BE2C (cell line): ENCODE data around the gene C17orf113.
"Not testable (repeated sequence)": the region's sequence is repeated elsewhere in the genome, so short reads cannot be mapped to it uniquely, and the experiment has no call there.

Source experiments
- DNase-seq: peaks from one replicate; pipeline ENCODE4 v3.0.0-alpha.2; 2020
- H3K27me3 ChIP-seq: fragments of 250-450 bp; sonication (Bioruptor Pico); 2 replicates; pipeline ENCODE4 v1.5.1; 2020; ENCODE audit warnings: mild to moderate bottlenecking
- H3K36me3 ChIP-seq: fragments of 250-450 bp; sonication (Bioruptor Pico); 2 replicates; pipeline ENCODE4 v1.5.1; 2020; ENCODE audit warnings: mild to moderate bottlenecking
- H3K4me1 ChIP-seq: fragments of 250-450 bp; sonication (Bioruptor Pico); 2 replicates; pipeline ENCODE4 v1.5.1; 2020
- H3K4me3 ChIP-seq: 2 replicates; pipeline ENCODE4 v1.5.1; 2011; ENCODE audit warnings: low read depth, low read length
- H3K9me3 ChIP-seq: fragments of 250-450 bp; sonication (Bioruptor Pico); 2 replicates; pipeline ENCODE4 v1.5.1; 2020
- CTCF ChIP-seq: IDR thresholded peaks from 2 replicates; pipeline ENCODE4 v1.5.1; 2012; ENCODE audit warnings: mild to moderate bottlenecking, low read depth, low read length

Gene C17orf113

DNA sequence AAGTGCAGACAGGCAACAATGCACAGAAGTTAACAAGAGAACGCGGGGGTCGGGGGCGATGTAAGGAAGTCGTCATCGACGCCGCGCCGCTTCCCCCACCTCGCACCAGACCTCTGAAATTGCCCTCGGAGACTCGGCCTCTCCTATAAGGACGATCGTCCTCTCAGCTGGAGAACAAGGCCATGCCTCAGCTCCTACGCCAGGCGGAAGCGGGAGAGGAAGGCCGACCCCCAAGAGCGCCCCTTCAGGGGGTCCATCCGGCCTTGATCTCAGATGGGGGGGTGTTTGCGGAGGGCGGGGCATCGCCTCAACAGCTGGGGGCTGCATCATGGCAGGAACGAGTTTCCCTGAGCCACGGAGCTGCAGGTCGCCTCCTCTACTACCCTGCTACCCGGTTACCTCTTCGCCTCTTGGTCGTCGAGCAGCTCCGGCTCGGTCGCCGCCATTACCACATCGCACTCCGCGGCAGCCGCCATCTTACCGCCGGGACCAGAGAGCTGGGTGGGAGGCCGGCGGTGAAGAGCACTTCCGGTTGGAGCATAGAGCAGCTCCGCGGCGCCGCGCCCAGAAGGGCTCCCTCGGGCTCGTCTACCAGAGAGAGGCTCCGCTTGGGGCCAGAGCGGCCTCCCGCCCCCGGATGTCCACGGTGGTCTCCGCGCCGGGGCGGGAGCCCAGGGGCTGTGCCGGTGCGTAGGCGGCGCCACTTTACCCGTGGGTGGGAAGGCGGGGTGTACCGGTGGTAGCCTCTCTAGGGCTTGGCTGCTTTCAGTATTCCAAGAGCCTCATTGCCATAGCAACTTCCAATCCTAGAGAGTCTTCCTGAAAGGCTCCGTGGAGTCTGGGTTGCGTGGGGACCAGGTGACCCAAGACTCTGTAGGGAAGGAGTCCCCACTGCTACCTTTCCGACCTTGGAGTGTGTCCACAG is 33.2 kb downstream of the C17orf113 start, which contains the start of gene DNAJC7:
Gene DNAJC7 (minus strand): TSS at position 499 of the 925 bp plus-strand sequence. CDS start 23 bp downstream, at position 476.
- peaks cover 5% of the 10 kb centered on the region for H3K36me3 ChIP-seq
- H3K27me3 ChIP-seq: no peaks in the 10 kb centered on the region
- DNase-seq: peak; percentile 95
- no peak for TF ChIP-seq CTCF
- no peaks in the 10 kb centered on the region for H3K9me3 ChIP-seq
- peak within 1 kb of the TSS; percentile 93 for H3K4me3 ChIP-seq
- H3K4me1 ChIP-seq: no peaks in the 10 kb centered on the region

GRCh38 chr17:42016411-42016831 is 34.0 kb downstream of the C17orf113 start:
- peaks cover 5% of the 10 kb centered on the region for H3K36me3 ChIP-seq
- DNase-seq: no peak

DNA sequence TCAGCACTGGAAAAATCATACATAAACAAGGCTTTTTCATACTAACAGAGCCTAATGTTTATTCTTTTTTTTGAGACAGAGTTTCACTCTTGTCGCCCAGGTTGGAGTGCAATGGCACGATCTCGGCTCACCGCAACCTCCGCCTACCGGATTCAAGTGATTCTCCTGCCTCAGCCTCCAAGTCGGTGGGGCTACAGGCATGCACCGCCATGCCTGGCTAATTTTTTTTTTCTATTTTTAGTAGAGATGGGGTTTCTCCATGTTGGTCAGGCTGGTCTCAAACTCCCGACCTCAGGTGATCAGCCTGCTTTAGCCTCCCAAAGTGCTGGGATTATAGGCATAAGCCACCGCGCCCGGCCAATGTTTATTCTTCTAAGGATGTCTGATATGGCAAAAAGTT is 36.7 kb downstream of the C17orf113 start:
- not testable (repeated sequence) for H3K27me3 ChIP-seq, H3K4me3 ChIP-seq, H3K9me3 ChIP-seq, DNase-seq, H3K4me1 ChIP-seq
- peaks cover 14% of the 10 kb centered on the region for H3K36me3 ChIP-seq

More at GRCh38 chr17:42016411-42016831, 34.0 kb downstream of the C17orf113 start:
- Histone ChIP-seq H3K9me3 (no peaks in the 10 kb centered on the region), H3K4me1 (no peaks in the 10 kb centered on the region), H3K4me3 (peak overlapping the region; percentile 93), H3K27me3 (no peaks in the 10 kb centered on the region)
- TF ChIP-seq CTCF: no peak

DNA sequence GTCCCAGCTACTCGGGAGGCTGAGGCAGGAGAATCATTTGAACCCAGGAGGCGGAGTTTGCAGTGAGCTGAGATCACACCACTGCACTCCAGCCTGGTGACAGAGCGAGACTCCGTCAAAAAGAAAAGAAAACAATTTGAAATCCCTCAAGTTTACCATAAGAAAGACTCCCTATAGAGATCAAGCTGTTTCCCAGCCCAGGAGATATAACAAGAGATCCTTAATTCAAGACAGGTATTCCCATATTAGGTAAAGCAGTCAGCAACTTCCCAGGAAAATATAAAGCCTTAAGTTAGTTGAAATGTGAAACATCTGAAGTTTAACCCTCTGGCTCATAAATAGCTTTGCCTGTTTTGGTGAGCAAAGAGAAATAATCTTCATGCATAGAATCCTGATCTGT is 38.0 kb downstream of the C17orf113 start:
- H3K36me3 ChIP-seq: peaks cover 15% of the 10 kb centered on the region
- not testable (repeated sequence) for H3K27me3 ChIP-seq, H3K9me3 ChIP-seq, H3K4me3 ChIP-seq, DNase-seq, H3K4me1 ChIP-seq

DNA sequence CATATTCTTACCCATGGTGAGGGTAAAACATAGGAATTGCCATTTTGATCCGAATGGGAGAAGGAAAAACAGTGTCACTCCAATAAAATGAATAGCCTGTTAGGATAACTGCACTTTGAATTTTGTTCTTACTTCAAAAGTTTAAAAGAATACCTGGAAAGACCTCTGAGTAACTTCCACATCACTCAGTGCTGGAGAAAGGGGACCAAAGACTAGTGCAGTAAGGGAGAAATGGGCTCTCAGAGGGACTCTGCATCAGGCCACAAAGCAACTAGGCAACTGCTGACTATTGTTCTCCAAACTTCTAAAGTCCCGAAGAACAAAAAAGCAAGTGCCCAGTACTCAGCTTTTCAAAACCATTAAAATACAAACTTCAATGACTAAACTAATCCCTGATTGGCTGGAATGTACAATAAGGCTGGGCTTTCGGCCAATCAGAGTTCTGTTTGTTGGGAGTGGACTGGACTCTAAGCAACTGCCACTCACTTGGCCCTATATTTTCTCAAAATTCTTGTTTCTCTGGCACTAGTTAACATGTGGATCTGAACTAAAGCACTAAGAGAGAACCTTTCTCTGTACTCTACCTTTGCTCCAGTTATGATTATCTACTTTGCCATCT is 39.4 kb downstream of the C17orf113 start:
- peak; percentile 36 for DNase-seq
- no peaks in the 10 kb centered on the region for H3K4me1 ChIP-seq

DNA sequence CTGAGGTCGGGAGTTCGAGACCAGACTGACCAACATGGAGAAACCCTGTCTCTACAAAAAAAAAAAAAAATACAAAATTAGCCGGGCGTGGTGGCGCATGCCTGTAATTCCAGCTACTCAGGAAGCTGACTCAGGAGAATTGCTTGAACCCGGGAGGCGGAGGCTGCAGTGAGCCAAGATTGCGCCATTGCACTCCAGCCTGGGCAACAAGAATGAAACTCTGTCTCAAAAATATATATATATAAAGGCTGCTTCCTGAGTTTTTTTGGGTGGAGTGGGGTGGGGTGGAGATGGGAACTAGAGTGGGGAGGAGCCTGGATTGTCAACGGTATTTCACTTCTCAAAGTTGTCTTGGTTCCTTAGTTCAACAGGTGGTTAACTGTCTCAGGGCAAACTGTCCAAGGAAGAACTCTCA is 40.1 kb downstream of the C17orf113 start:
- not testable (repeated sequence) for DNase-seq, H3K4me1 ChIP-seq, H3K4me3 ChIP-seq, H3K9me3 ChIP-seq, H3K27me3 ChIP-seq
- H3K36me3 ChIP-seq: peaks cover 15% of the 10 kb centered on the region

More for the DNA sequence above, 39.4 kb downstream of the C17orf113 start:
- H3K9me3 ChIP-seq: no peaks in the 10 kb centered on the region
- no peak for TF ChIP-seq CTCF
- H3K4me3 ChIP-seq: no peak overlapping the region
- H3K36me3 ChIP-seq: peaks cover 15% of the 10 kb centered on the region
- no peaks in the 10 kb centered on the region for H3K27me3 ChIP-seq

- H3K36me3 ChIP-seq: peaks cover 10% of the 10 kb centered on the region
- no peaks in the 10 kb centered on the region for H3K9me3 ChIP-seq
- DNase-seq: no peak
- no peaks in the 10 kb centered on the region for H3K27me3 ChIP-seq
- no peak overlapping the region for H3K4me3 ChIP-seq
- no peaks in the 10 kb centered on the region for H3K4me1 ChIP-seq
- TF ChIP-seq CTCF: no peak; the same call in 1 of the 2 replicates
Measured at GRCh38 chr17:42009170-42009569, 41.2 kb downstream of the C17orf113 start.
